ENCODE data around the gene ROR1.

GRCh38 chr1:64171246-64171645 is 397.4 kb downstream of the ROR1 start:
- TF ChIP-seq CTCF (conservative IDR thresholded peaks at IDR 0.05) (no peak), EZH2 (IDR thresholded peaks at IDR 0.05; ENCODE audit: low read depth) (no peak)
